HEK293 (cell line): ENCODE data around the gene PTPRH.

ENCODE experiments used
- EGR2 ChIP-seq: fragments of 450-650 bp; formaldehyde crosslinking; IDR thresholded peaks from 2 replicates; pipeline ENCODE4 v1.5.1; 2016; ENCODE audit warnings: low read depth, missing biosample characterization, missing genetic modification characterization
- GLIS2 ChIP-seq: fragments of 450-650 bp; formaldehyde crosslinking; IDR thresholded peaks from 2 replicates; pipeline ENCODE4 v1.5.1; 2016; ENCODE audit warnings: missing biosample characterization, missing genetic modification characterization
- KLF8 ChIP-seq: fragments of 450-650 bp; formaldehyde crosslinking; IDR thresholded peaks from 2 replicates; pipeline ENCODE4 v1.5.1; 2016; ENCODE audit warnings: missing biosample characterization, missing genetic modification characterization
- MEIS1 ChIP-seq: sonication (generic); formaldehyde crosslinking; IDR thresholded peaks from 2 replicates; pipeline ENCODE4 v1.8.1; 2022; ENCODE audit warnings: missing genetic modification reagents, mild to moderate bottlenecking, borderline replicate concordance
- PRDM4 ChIP-seq: fragments of 450-650 bp; formaldehyde crosslinking; IDR thresholded peaks from 2 replicates; pipeline ENCODE4 v1.5.1; 2017; ENCODE audit warnings: missing biosample characterization, missing genetic modification characterization
- SP7 ChIP-seq: fragments of 450-650 bp; formaldehyde crosslinking; IDR thresholded peaks from 2 replicates; pipeline ENCODE4 v1.5.1; 2016; ENCODE audit warnings: missing biosample characterization, missing genetic modification characterization
- TCF7L2 ChIP-seq: IDR thresholded peaks from 2 replicates; pipeline ENCODE4 v1.6.1; 2011; ENCODE audit warnings: low read depth, mild to moderate bottlenecking, inconsistent platforms, low read length, moderate library complexity, borderline replicate concordance
- TRIM28 ChIP-seq: IDR thresholded peaks from 2 replicates; pipeline ENCODE4 v1.6.1; 2011; ENCODE audit warnings: low read length, control low read depth, borderline replicate concordance
- YY2 ChIP-seq: fragments of 450-650 bp; formaldehyde crosslinking; IDR thresholded peaks from 2 replicates; pipeline ENCODE4 v1.5.1; 2016; ENCODE audit warnings: missing biosample characterization, missing genetic modification characterization
- ZBTB21 ChIP-seq: fragments of 450-650 bp; formaldehyde crosslinking; IDR thresholded peaks from 2 replicates; pipeline ENCODE4 v1.5.1; 2017; ENCODE audit warnings: missing biosample characterization, missing genetic modification characterization
- ZBTB49 ChIP-seq: fragments of 450-650 bp; formaldehyde crosslinking; IDR thresholded peaks from 2 replicates; pipeline ENCODE4 v1.5.1; 2016; ENCODE audit warnings: missing biosample characterization, missing genetic modification characterization, low read depth
- ZBTB6 ChIP-seq: fragments of 450-650 bp; formaldehyde crosslinking; IDR thresholded peaks from 2 replicates; pipeline ENCODE4 v1.5.1; 2017; ENCODE audit warnings: missing biosample characterization, missing genetic modification characterization
- ZEB2 ChIP-seq: fragments of 450-650 bp; formaldehyde crosslinking; IDR thresholded peaks from 2 replicates; pipeline ENCODE4 v1.5.1; 2016; ENCODE audit warnings: missing biosample characterization, missing genetic modification characterization
- ZFP3 ChIP-seq: fragments of 450-650 bp; formaldehyde crosslinking; IDR thresholded peaks from 2 replicates; pipeline ENCODE4 v1.5.1; 2016; ENCODE audit warnings: low read depth, missing biosample characterization, missing genetic modification characterization
- ZFP37 ChIP-seq: fragments of 450-650 bp; formaldehyde crosslinking; IDR thresholded peaks from 2 replicates; pipeline ENCODE4 v1.5.1; 2016; ENCODE audit warnings: missing biosample characterization, missing genetic modification characterization
- ZNF138 ChIP-seq: fragments of 450-650 bp; formaldehyde crosslinking; IDR thresholded peaks from 2 replicates; pipeline ENCODE4 v1.5.1; 2016; ENCODE audit warnings: missing biosample characterization, missing genetic modification characterization, borderline replicate concordance
- ZNF174 ChIP-seq: fragments of 450-650 bp; formaldehyde crosslinking; IDR thresholded peaks from 2 replicates; pipeline ENCODE4 v1.5.0; 2017; ENCODE audit warnings: missing biosample characterization, mild to moderate bottlenecking, missing genetic modification characterization
- ZNF2 ChIP-seq: fragments of 450-650 bp; formaldehyde crosslinking; IDR thresholded peaks from 2 replicates; pipeline ENCODE4 v1.5.1; 2016; ENCODE audit warnings: missing biosample characterization, missing genetic modification characterization
- ZNF239 ChIP-seq: fragments of 450-650 bp; formaldehyde crosslinking; IDR thresholded peaks from 2 replicates; pipeline ENCODE4 v1.5.1; 2016; ENCODE audit warnings: missing biosample characterization, missing genetic modification characterization
- ZNF274 ChIP-seq, 2 experiments: fragments of 200-500 bp in 1 of 2; fragments of 450-650 bp in 1 of 2; sonication (Bioruptor generic) in 1 of 2; formaldehyde crosslinking in 1 of 2; IDR thresholded peaks; 2 replicates each; pipeline versions ENCODE4 v1.5.1 to v1.6.1; 2014 to 2016; ENCODE audit warnings: borderline replicate concordance in 1 of 2, inconsistent platforms in 1 of 2, low read length in 1 of 2, missing biosample characterization in 1 of 2, missing genetic modification characterization in 1 of 2
- ZNF341 ChIP-seq: fragments of 450-650 bp; formaldehyde crosslinking; IDR thresholded peaks from 2 replicates; pipeline ENCODE4; 2016; ENCODE audit warnings: low read depth, missing biosample characterization, missing genetic modification characterization
- ZNF391 ChIP-seq: fragments of 450-650 bp; formaldehyde crosslinking; IDR thresholded peaks from 2 replicates; pipeline ENCODE4 v1.5.1; 2016; ENCODE audit warnings: low read depth, missing biosample characterization, missing genetic modification characterization, borderline replicate concordance
- ZNF394 ChIP-seq: fragments of 450-650 bp; formaldehyde crosslinking; IDR thresholded peaks from 2 replicates; pipeline ENCODE4 v1.5.1; 2016; ENCODE audit warnings: missing biosample characterization, missing genetic modification characterization, mild to moderate bottlenecking, moderate library complexity, borderline replicate concordance
- ZNF433 ChIP-seq: fragments of 450-650 bp; formaldehyde crosslinking; IDR thresholded peaks from 2 replicates; pipeline ENCODE4 v1.5.1; 2016; ENCODE audit warnings: missing biosample characterization, missing genetic modification characterization, low read depth
- ZNF521 ChIP-seq: fragments of 450-650 bp; formaldehyde crosslinking; IDR thresholded peaks from 2 replicates; pipeline ENCODE4 v1.5.1; 2017; ENCODE audit warnings: missing biosample characterization, mild to moderate bottlenecking, missing genetic modification characterization
- ZNF529 ChIP-seq: fragments of 450-650 bp; formaldehyde crosslinking; IDR thresholded peaks from 2 replicates; pipeline ENCODE4 v1.5.1; 2017; ENCODE audit warnings: missing genetic modification characterization, missing biosample characterization; ENCODE audit not compliant: insufficient replicate concordance
- ZNF544 ChIP-seq: fragments of 450-650 bp; formaldehyde crosslinking; IDR thresholded peaks from 2 replicates; pipeline ENCODE4 v1.5.0; 2017; ENCODE audit warnings: missing biosample characterization, missing genetic modification characterization
- ZNF549 ChIP-seq: fragments of 450-650 bp; IDR thresholded peaks from 2 replicates; pipeline ENCODE4 v1.5.1; 2018; ENCODE audit warnings: missing biosample characterization, missing genetic modification characterization, mild to moderate bottlenecking, inconsistent platforms, moderate library complexity
- ZNF561 ChIP-seq: fragments of 450-650 bp; IDR thresholded peaks from 2 replicates; pipeline ENCODE4 v1.5.1; 2018; ENCODE audit warnings: missing biosample characterization, missing genetic modification characterization, borderline replicate concordance
- ZNF596 ChIP-seq: fragments of 450-650 bp; IDR thresholded peaks from 2 replicates; pipeline ENCODE4 v1.5.0; 2018; ENCODE audit warnings: missing biosample characterization, mild to moderate bottlenecking, missing genetic modification characterization, moderate library complexity
- ZNF629 ChIP-seq: fragments of 450-650 bp; formaldehyde crosslinking; IDR thresholded peaks from 2 replicates; pipeline ENCODE4 v1.5.1; 2017; ENCODE audit warnings: missing biosample characterization, missing genetic modification characterization
- ZNF837 ChIP-seq: fragments of 450-650 bp; formaldehyde crosslinking; IDR thresholded peaks from 2 replicates; pipeline ENCODE4 v1.5.1; 2016; ENCODE audit warnings: missing biosample characterization, missing genetic modification characterization
- ZSCAN5A ChIP-seq: fragments of 450-650 bp; formaldehyde crosslinking; IDR thresholded peaks from 2 replicates; pipeline ENCODE4 v1.5.1; 2016; ENCODE audit warnings: missing biosample characterization, missing genetic modification characterization

The PTPRH gene

GRCh38 chr19:55158848-55159749, 50.2 kb downstream of the PTPRH start (continued):
- TF ChIP-seq ZNF561 (tag by site-specific recombination), result no peak
- TF ChIP-seq ZEB2 (tag by site-specific recombination), result peak; percentile 58
- peak; percentile 68 for TF ChIP-seq KLF8 (tag by site-specific recombination)
- TF ChIP-seq ZNF394 (tag by site-specific recombination), result no peak
- TF ChIP-seq ZNF596 (tag by site-specific recombination), result no peak
- no peak for TF ChIP-seq ZBTB49 (tag by site-specific recombination)
- TF ChIP-seq TRIM28, result no peak
- no peak for TF ChIP-seq PRDM4 (tag by site-specific recombination)
- no peak for TF ChIP-seq ZNF433
- TF ChIP-seq ZFP3 (tag by site-specific recombination), result no peak
- TF ChIP-seq ZNF341 (tag by site-specific recombination), result no peak
- 0 out of 2 replicates have a peak, but pooled peaks have one; percentile 20 for TF ChIP-seq ZBTB21 (tag by site-specific recombination)
- no peak for TF ChIP-seq ZNF2 (tag by site-specific recombination)
- TF ChIP-seq TCF7L2, result no peak
- TF ChIP-seq ZNF274 (IDR thresholded peaks at IDR 0.05; ENCODE audit: low read length), result no peak
- TF ChIP-seq ZNF274 (tag by site-specific recombination; IDR thresholded peaks at IDR 0.05; ENCODE audit: borderline replicate concordance), result no peak
- TF ChIP-seq MEIS1 (CRISPR knock-in tag), result no peak
- no peak for TF ChIP-seq ZNF138 (tag by site-specific recombination)
- TF ChIP-seq ZNF529, result no peak
- TF ChIP-seq ZNF521 (tag by site-specific recombination), result no peak
- TF ChIP-seq ZNF629, result peak; percentile 75
- no peak for TF ChIP-seq ZFP37 (tag by site-specific recombination)
- no peak for TF ChIP-seq ZNF239 (tag by site-specific recombination)
- no peak for TF ChIP-seq ZBTB6 (tag by site-specific recombination)
- TF ChIP-seq ZNF837, result no peak
- TF ChIP-seq ZNF174, result no peak
- no peak for TF ChIP-seq ZNF544 (tag by site-specific recombination)
- TF ChIP-seq GLIS2 (tag by site-specific recombination), result peak; percentile 86
- TF ChIP-seq SP7, result peak; percentile 90
- no peak for TF ChIP-seq ZNF549
- TF ChIP-seq YY2 (tag by site-specific recombination), result no peak
- no peak for TF ChIP-seq ZNF391 (tag by site-specific recombination)
- TF ChIP-seq ZSCAN5A, result no peak
- no peak for TF ChIP-seq EGR2 (tag by site-specific recombination)
